GM23338 (cell line): ENCODE measurements around the gene SNRNP27. TPM values are rescaled to one million over a fixed set of nuclear protein-coding genes. Genes with fewer than 3 reads are reported as not detected.

Experiments
- ATAC-seq: fragments of 200-7000 bp; cut with Tn5 transposase; 3 replicates; pipeline ENCODE4 v1.9.1; 2020
- DNase-seq: peaks from one replicate; pipeline ENCODE4 v3.0.0-alpha.2; 2015; ENCODE audit warnings: low spot score
- H2AFZ ChIP-seq: fragments of 200-600 bp; sonication (generic); 2 replicates; pipeline ENCODE4 v1.8.0; 2016; ENCODE audit warnings: antibody characterized with exemption, mild to moderate bottlenecking, moderate library complexity
- H3F3A ChIP-seq: fragments of 200-600 bp; sonication (generic); replicated peaks from 2 replicates; pipeline ENCODE4 v1.8.0; 2017; ENCODE audit warnings: antibody characterized with exemption, mixed run types, low read depth
- H3K27ac ChIP-seq: fragments of 200-600 bp; sonication (generic); 2 replicates; pipeline ENCODE4 v1.6.1; 2016; ENCODE audit warnings: low read depth
- H3K27me3 ChIP-seq: fragments of 200-600 bp; sonication (generic); 2 replicates; pipeline ENCODE4 v1.8.0; 2016; ENCODE audit warnings: mild to moderate bottlenecking, mixed run types, moderate library complexity; ENCODE audit not compliant: insufficient read depth
- H3K36me3 ChIP-seq: fragments of 200-600 bp; sonication (generic); 2 replicates; pipeline ENCODE4 v1.8.0; 2016; ENCODE audit warnings: mild to moderate bottlenecking; ENCODE audit not compliant: insufficient read depth
- H3K4me1 ChIP-seq: fragments of 200-600 bp; sonication (generic); 2 replicates; pipeline ENCODE4 v1.8.0; 2016; ENCODE audit warnings: mild to moderate bottlenecking, moderate library complexity; ENCODE audit not compliant: insufficient read depth
- H3K4me2 ChIP-seq: fragments of 200-600 bp; sonication (generic); 2 replicates; pipeline ENCODE4 v1.7.1; 2017; ENCODE audit warnings: mixed run types
- H3K4me3 ChIP-seq: fragments of 200-600 bp; sonication (generic); 2 replicates; pipeline ENCODE4 v1.6.1; 2016; ENCODE audit warnings: mixed run types
- H3K79me2 ChIP-seq: fragments of 200-600 bp; sonication (generic); replicated peaks from 2 replicates; pipeline ENCODE4 v1.8.0; 2017; ENCODE audit warnings: mild to moderate bottlenecking; ENCODE audit not compliant: insufficient read depth
- H3K9me2 ChIP-seq: fragments of 200-600 bp; sonication (generic); 2 replicates; pipeline ENCODE4 v1.8.0; 2017; ENCODE audit not compliant: insufficient read depth
- H4K20me1 ChIP-seq: fragments of 200-600 bp; sonication (generic); replicated peaks from 2 replicates; pipeline ENCODE4 v1.8.0; 2017; ENCODE audit warnings: mild to moderate bottlenecking; ENCODE audit not compliant: insufficient read depth
- H3K27ac Mint-ChIP-seq: 2 replicates; pipeline ENCODE4 v1.8.0; 2020; ENCODE audit warnings: inconsistent platforms, mild to moderate bottlenecking, moderate library complexity, mixed read lengths
- H3K27me3 Mint-ChIP-seq: 3 replicates; pipeline ENCODE4 v1.8.0; 2022; ENCODE audit warnings: low read depth, mild to moderate bottlenecking, moderate library complexity, mixed read lengths, inconsistent platforms; ENCODE audit not compliant: insufficient read depth, poor library complexity
- H3K36me3 Mint-ChIP-seq: 3 replicates; pipeline ENCODE4 v1.8.0; 2021; ENCODE audit warnings: low read depth, mild to moderate bottlenecking, inconsistent platforms, moderate library complexity, mixed read lengths
- H3K4me1 Mint-ChIP-seq: 3 replicates; pipeline ENCODE4 v1.8.0; 2020; ENCODE audit warnings: mild to moderate bottlenecking, inconsistent platforms, mixed read lengths
- H3K4me3 Mint-ChIP-seq: 3 replicates; pipeline ENCODE4 v1.8.0; 2021; ENCODE audit warnings: moderate library complexity, mild to moderate bottlenecking, inconsistent platforms, mixed read lengths
- H3K9me3 Mint-ChIP-seq: 3 replicates; pipeline ENCODE4 v1.8.0; 2020; ENCODE audit warnings: moderate library complexity, mild to moderate bottlenecking, inconsistent platforms, mixed read lengths
- CREB1 ChIP-seq: fragments of 250-450 bp; sonication (Bioruptor Pico); IDR thresholded peaks from 2 replicates; pipeline ENCODE4 v1.5.0; 2020; ENCODE audit warnings: low read depth, mild to moderate bottlenecking, moderate library complexity
- CTCF ChIP-seq, 2 experiments: fragments of 200-600 bp in 1 of 2; sonication (generic) in 1 of 2; conservative IDR thresholded peaks; 2 replicates each; pipeline versions ENCODE4 v1.5.1 to v1.6.1; 2016 to 2017; ENCODE audit warnings: antibody characterized with exemption in 2 of 2, low read depth in 2 of 2, mild to moderate bottlenecking in 2 of 2, moderate library complexity in 1 of 2
- ETS1 ChIP-seq: IDR thresholded peaks from 2 replicates; pipeline ENCODE4 v1.6.1; 2016; ENCODE audit warnings: antibody characterized with exemption
- EZH2 ChIP-seq: fragments of 200-600 bp; sonication (generic); IDR thresholded peaks from one replicate; pipeline ENCODE4 v1.8.0; 2017; ENCODE audit warnings: antibody characterized with exemption, mild to moderate bottlenecking, low read depth; ENCODE audit not compliant: unreplicated experiment
- EZH2phosphoT487 ChIP-seq: fragments of 200-600 bp; sonication (generic); IDR thresholded peaks from one replicate; pipeline ENCODE4 v1.8.1; 2018; ENCODE audit warnings: antibody characterized with exemption; ENCODE audit not compliant: unreplicated experiment
- JUNB ChIP-seq: IDR thresholded peaks from one replicate; pipeline ENCODE4 v1.6.1; 2016; ENCODE audit warnings: antibody characterized with exemption; ENCODE audit not compliant: unreplicated experiment
- NANOG ChIP-seq: IDR thresholded peaks from 2 replicates; pipeline ENCODE4 v1.6.1; 2016; ENCODE audit warnings: antibody characterized with exemption, borderline replicate concordance
- POLR2AphosphoS5 ChIP-seq: IDR thresholded peaks from 2 replicates; pipeline ENCODE4 v1.6.1; 2016; ENCODE audit warnings: antibody characterized with exemption, low read depth
- STAT1 ChIP-seq: IDR thresholded peaks from one replicate; pipeline ENCODE4 v1.6.1; 2016; ENCODE audit warnings: antibody characterized with exemption; ENCODE audit not compliant: unreplicated experiment
- ZNF114 ChIP-seq: fragments of 250-450 bp; sonication (Bioruptor Pico); IDR thresholded peaks from 2 replicates; pipeline ENCODE4 v1.5.0; 2020; ENCODE audit warnings: mild to moderate bottlenecking, moderate library complexity
- ZNF331 ChIP-seq: fragments of 250-450 bp; sonication (Bioruptor Pico); IDR thresholded peaks from 2 replicates; pipeline ENCODE4 v1.5.0; 2020; ENCODE audit warnings: low read depth, mild to moderate bottlenecking, moderate library complexity
- ZNF462 ChIP-seq: fragments of 250-450 bp; sonication (Bioruptor Pico); IDR thresholded peaks from 2 replicates; pipeline ENCODE4 v1.5.0; 2020; ENCODE audit warnings: mild to moderate bottlenecking, moderate library complexity
- polyA plus RNA-seq: library from polyadenylated mRNA; unstranded; fragments of >200 nt; fragmentation: Nextera tagmentation; extraction: Ambion mirVana; gene quantifications from 2 replicates; pipeline ENCODE4 v1.2.1, GENCODE V29; 2016
- total RNA-seq: library from RNA; depleted of rRNA; stranded (reverse); fragments of >200 nt; shearing (Covaris generic); gene quantifications from 2 replicates; pipeline ENCODE4 v1.2.3, GENCODE V29; 2014

The SNRNP27 gene
- total and polyA plus RNA-seq, 2 experiments from 2014 or later, result 54.3 to 133 TPM

- no peak for TF ChIP-seq ETS1
- TF ChIP-seq CTCF (conservative IDR thresholded peaks at IDR 0.05; ENCODE audit: low read depth in 2 of 2), result no peak
Measured at GRCh38 chr2:69936906-69937305, 43.1 kb downstream of the SNRNP27 start (continued).

- Mint-ChIP-seq H3K4me1 (peaks cover 27% of the 10 kb centered on the region), H3K27me3 (peaks cover 6% of the 10 kb centered on the region), H3K4me3 (no peak overlapping the region), H3K9me3 (no peaks in the 10 kb centered on the region), H3K27ac (no peak overlapping the region), H3K36me3 (peaks cover 6% of the 10 kb centered on the region)
- H3K4me1 ChIP-seq, result peaks cover 13% of the 10 kb centered on the region
- no peaks in the 10 kb centered on the region for H4K20me1 ChIP-seq
- H3K4me2 ChIP-seq, result no peak overlapping the region
- no peak overlapping the region for H2AFZ ChIP-seq
- no peaks in the 10 kb centered on the region for H3K36me3 ChIP-seq
- no peaks in the 10 kb centered on the region for H3F3A ChIP-seq
- H3K27ac ChIP-seq, result no peak overlapping the region
- H3K9me2 ChIP-seq, result no peaks in the 10 kb centered on the region
- ATAC-seq (no peak), DNase-seq (no peak)
- H3K79me2 ChIP-seq, result no peaks in the 10 kb centered on the region
- H3K4me3 ChIP-seq, result no peak overlapping the region
- H3K27me3 ChIP-seq, result no peaks in the 10 kb centered on the region
- TF ChIP-seq ZNF331 (CRISPR knock-in tag) (no peak), POLR2AphosphoS5 (no peak), ZNF114 (CRISPR knock-in tag) (no peak), NANOG (no peak), EZH2 (no peak), ETS1 (no peak), CREB1 (no peak), JUNB (no peak), ZNF462 (no peak), CTCF (conservative IDR thresholded peaks at IDR 0.05; ENCODE audit: low read depth in 2 of 2) (no peak), EZH2phosphoT487 (no peak), STAT1 (no peak)
Measured at GRCh38 chr2:69937968-69938367, 44.2 kb downstream of the SNRNP27 start.
